GM23248 (cell line): ENCODE measurements around the gene TCEA2.

Experiments used
- EZH2 ChIP-seq: fragments of 200-600 bp; sonication (generic); IDR thresholded peaks from 2 replicates; pipeline ENCODE4 v1.6.1; 2018; ENCODE audit warnings: antibody characterized with exemption, mild to moderate bottlenecking; ENCODE audit not compliant: insufficient read depth, poor library complexity, severe bottlenecking
- EZH2phosphoT487 ChIP-seq: fragments of 200-600 bp; sonication (generic); IDR thresholded peaks from 2 replicates; pipeline ENCODE4 v1.6.1; 2018; ENCODE audit warnings: antibody characterized with exemption, moderate library complexity, mild to moderate bottlenecking, low read depth; ENCODE audit not compliant: insufficient read depth

- TF ChIP-seq EZH2 (no peak), EZH2phosphoT487 (no peak)
Observed at GRCh38 chr20:64099880-64100565, 37.0 kb downstream of the TCEA2 start.
